Mesendoderm (in vitro differentiated cells): Measurements from ENCODE around the gene HAND1.

Experiments
- DNase-seq: peaks from one replicate; pipeline ENCODE4 v3.0.0; 2013
- H2AK5ac ChIP-seq: 2 replicates; pipeline ENCODE4 v1.6.1; 2013; ENCODE audit warnings: low read length, inconsistent platforms
- H2BK120ac ChIP-seq: 2 replicates; pipeline ENCODE4 v1.6.1; 2013; ENCODE audit warnings: low read depth, mild to moderate bottlenecking, low read length, moderate library complexity, mixed read lengths
- H2BK15ac ChIP-seq: replicated peaks from 2 replicates; pipeline ENCODE4 v1.6.1; 2013; ENCODE audit warnings: low read depth, mild to moderate bottlenecking, moderate library complexity
- H2BK5ac ChIP-seq: 2 replicates; pipeline ENCODE4 v1.6.1; 2013; ENCODE audit warnings: low read length, inconsistent platforms
- H3K18ac ChIP-seq: 2 replicates; pipeline ENCODE4 v1.6.1; 2013; ENCODE audit warnings: mild to moderate bottlenecking, low read length, mixed read lengths
- H3K23ac ChIP-seq: one replicate; pipeline ENCODE4 v1.6.1; 2013; ENCODE audit warnings: low read length
- H3K27ac ChIP-seq: 2 replicates; pipeline ENCODE4 v1.5.1; 2013; ENCODE audit warnings: low read depth, mild to moderate bottlenecking, inconsistent platforms, low read length, moderate library complexity
- H3K27me3 ChIP-seq: 2 replicates; pipeline ENCODE4 v1.6.1; 2013; ENCODE audit warnings: low read length, control low read depth, mild to moderate bottlenecking, inconsistent platforms; ENCODE audit not compliant: insufficient read depth, poor library complexity
- H3K36me3 ChIP-seq: 2 replicates; pipeline ENCODE4 v1.6.1; 2013; ENCODE audit warnings: low read length, inconsistent platforms; ENCODE audit not compliant: control insufficient read depth, insufficient read depth
- H3K4ac ChIP-seq: one replicate; pipeline ENCODE4 v1.6.1; 2013; ENCODE audit warnings: low read depth, mild to moderate bottlenecking, low read length, moderate library complexity
- H3K4me1 ChIP-seq: 2 replicates; pipeline ENCODE4 v1.6.1; 2013; ENCODE audit warnings: low read depth, low read length, inconsistent platforms; ENCODE audit not compliant: control insufficient read depth
- H3K4me2 ChIP-seq: 2 replicates; pipeline ENCODE4 v1.6.1; 2013; ENCODE audit warnings: low read length
- H3K4me3 ChIP-seq: 2 replicates; pipeline ENCODE4 v1.5.1; 2013; ENCODE audit warnings: mild to moderate bottlenecking, low read length
- H3K56ac ChIP-seq: one replicate; pipeline ENCODE4 v1.6.1; 2013; ENCODE audit warnings: low read length
- H3K79me1 ChIP-seq: 2 replicates; pipeline ENCODE4 v1.6.1; 2013; ENCODE audit warnings: low read length, inconsistent platforms
- H3K79me2 ChIP-seq: 2 replicates; pipeline ENCODE4 v1.6.1; 2013; ENCODE audit warnings: mild to moderate bottlenecking, low read length; ENCODE audit not compliant: control insufficient read depth, insufficient read depth
- H3K9ac ChIP-seq: 2 replicates; pipeline ENCODE4 v1.6.1; 2013; ENCODE audit warnings: low read length, inconsistent platforms
- H4K5ac ChIP-seq: one replicate; pipeline ENCODE4 v1.6.1; 2013; ENCODE audit warnings: low read length
- H4K8ac ChIP-seq: one replicate; pipeline ENCODE4 v1.6.1; 2013; ENCODE audit warnings: low read depth, mild to moderate bottlenecking, control low read depth, low read length, moderate library complexity
- WGBS: extraction: QIAGEN DNeasy Blood & Tissue Kit; methylation state at CpG from one replicate; pipeline ENCODE4 v1.1.7; 2013; ENCODE audit warnings: low lambda C conversion rate, missing lambda C conversion rate; ENCODE audit not compliant: insufficient coverage; ENCODE audit errors: extremely low coverage; 5-methylcytosine and 5-hydroxymethylcytosine counted together

HAND1 gene

DNA sequence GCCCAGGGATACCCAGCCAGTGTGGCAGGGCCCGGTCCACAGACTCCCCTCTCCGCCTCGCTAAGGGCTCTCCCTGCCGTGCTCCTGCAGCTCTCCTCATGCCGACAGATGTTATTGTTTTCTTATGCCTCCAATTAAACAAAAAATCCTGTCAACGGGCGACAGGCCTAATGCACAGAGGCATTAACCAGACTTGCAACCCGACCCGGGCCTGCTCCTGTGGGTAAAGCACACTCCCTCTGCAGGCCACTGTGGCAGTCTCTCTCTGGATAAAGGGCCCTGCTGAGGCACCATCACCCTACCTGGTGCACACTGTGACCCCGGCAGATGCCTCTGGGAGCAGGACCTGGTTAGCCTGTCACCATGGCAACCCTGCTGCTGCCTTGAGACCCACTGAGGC lies 27.5 kb upstream of the HAND1 start:
- WGBS = no CpG with 5 or more reads among the region's 10 CpGs

DNA sequence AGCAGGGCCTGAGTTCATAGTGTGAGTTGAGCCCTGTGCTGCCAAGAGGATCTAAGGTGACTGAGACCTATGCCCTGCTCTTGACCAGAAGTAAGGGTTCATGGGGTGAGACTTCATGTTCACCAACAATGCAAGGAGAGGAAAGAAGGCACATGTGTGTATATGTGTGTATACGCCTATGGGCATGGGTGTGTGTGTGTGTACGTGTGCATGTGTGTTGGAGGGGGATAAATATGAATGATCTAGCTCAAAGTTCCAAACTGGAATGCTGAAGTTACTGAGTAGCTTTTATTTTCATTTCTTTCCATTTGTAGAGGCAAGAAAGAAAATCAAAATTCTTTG lies 25.6 kb upstream of the HAND1 start:
- no CpG with 5 or more reads among the region's 2 CpGs for WGBS
- Histone ChIP-seq H3K4me1 (peaks cover 12% of the 10 kb centered on the region), H3K27me3 (no peaks in the 10 kb centered on the region), H2BK15ac (no peak overlapping the region), H3K18ac (no peak overlapping the region), H3K4me3 (no peak overlapping the region), H2AK5ac (no peak overlapping the region), H4K8ac (no peak overlapping the region), H2BK120ac (no peak overlapping the region), H3K79me2 (no peaks in the 10 kb centered on the region), H2BK5ac (no peak overlapping the region), H3K23ac (no peak overlapping the region), H3K9ac (no peak overlapping the region), H3K79me1 (no peaks in the 10 kb centered on the region), H4K5ac (no peak overlapping the region), H3K27ac (no peak overlapping the region), H3K56ac (no peak overlapping the region), H3K4ac (no peak overlapping the region), H3K36me3 (no peaks in the 10 kb centered on the region), H3K4me2 (no peak overlapping the region)
- no peak for DNase-seq

More for the DNA sequence above, 27.5 kb upstream of the HAND1 start:
- Histone ChIP-seq H3K9ac (no peak overlapping the region), H3K27me3 (no peaks in the 10 kb centered on the region), H3K4me2 (no peak overlapping the region), H3K4me1 (no peaks in the 10 kb centered on the region), H4K5ac (no peak overlapping the region), H3K36me3 (no peaks in the 10 kb centered on the region), H2AK5ac (no peak overlapping the region), H2BK120ac (no peak overlapping the region), H3K18ac (no peak overlapping the region), H3K4me3 (no peak overlapping the region), H3K27ac (no peak overlapping the region), H3K56ac (no peak overlapping the region), H3K23ac (no peak overlapping the region), H2BK15ac (no peak overlapping the region), H3K4ac (no peak overlapping the region), H4K8ac (no peak overlapping the region), H2BK5ac (no peak overlapping the region), H3K79me1 (no peaks in the 10 kb centered on the region), H3K79me2 (no peaks in the 10 kb centered on the region)
- DNase-seq = peak; percentile 48

DNA sequence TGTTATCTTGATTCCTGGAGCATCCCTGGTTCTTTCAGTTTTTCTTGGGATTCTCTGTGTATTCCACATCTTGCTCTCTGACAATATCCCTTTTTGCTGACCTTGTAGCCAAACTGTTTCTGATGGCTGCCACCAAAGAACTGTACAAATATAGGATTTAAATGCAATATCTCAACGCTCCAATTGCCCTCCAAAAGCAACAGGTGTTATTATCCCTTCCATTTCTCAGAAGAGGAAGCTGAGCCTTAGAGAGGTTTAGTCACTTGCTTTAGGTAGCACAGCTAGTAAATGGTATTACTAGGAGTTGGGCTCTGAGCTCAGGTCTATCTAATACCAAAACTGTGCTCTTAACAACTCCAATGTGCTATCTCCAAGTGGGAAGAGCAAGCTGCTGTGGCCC lies 24.2 kb upstream of the HAND1 start:
- no peak overlapping the region for H3K23ac ChIP-seq
- no peak overlapping the region for H2AK5ac ChIP-seq
- no peak overlapping the region for H3K18ac ChIP-seq
- no peak overlapping the region for H2BK120ac ChIP-seq
- H3K4ac ChIP-seq = no peak overlapping the region
- peaks cover 12% of the 10 kb centered on the region for H3K4me1 ChIP-seq
- no peak overlapping the region for H3K56ac ChIP-seq
- no peak for DNase-seq
- H3K9ac ChIP-seq = no peak overlapping the region
- H2BK5ac ChIP-seq = no peak overlapping the region
- no peak overlapping the region for H3K4me3 ChIP-seq
- no peaks in the 10 kb centered on the region for H3K27me3 ChIP-seq
- H4K5ac ChIP-seq = no peak overlapping the region
- no CpG with 5 or more reads among the region's 1 CpG for WGBS
- H2BK15ac ChIP-seq = no peak overlapping the region
- H3K79me2 ChIP-seq = no peaks in the 10 kb centered on the region
- no peak overlapping the region for H4K8ac ChIP-seq
- H3K79me1 ChIP-seq = no peaks in the 10 kb centered on the region
- H3K4me2 ChIP-seq = no peak overlapping the region
- H3K36me3 ChIP-seq = no peaks in the 10 kb centered on the region
- H3K27ac ChIP-seq = no peak overlapping the region

DNA sequence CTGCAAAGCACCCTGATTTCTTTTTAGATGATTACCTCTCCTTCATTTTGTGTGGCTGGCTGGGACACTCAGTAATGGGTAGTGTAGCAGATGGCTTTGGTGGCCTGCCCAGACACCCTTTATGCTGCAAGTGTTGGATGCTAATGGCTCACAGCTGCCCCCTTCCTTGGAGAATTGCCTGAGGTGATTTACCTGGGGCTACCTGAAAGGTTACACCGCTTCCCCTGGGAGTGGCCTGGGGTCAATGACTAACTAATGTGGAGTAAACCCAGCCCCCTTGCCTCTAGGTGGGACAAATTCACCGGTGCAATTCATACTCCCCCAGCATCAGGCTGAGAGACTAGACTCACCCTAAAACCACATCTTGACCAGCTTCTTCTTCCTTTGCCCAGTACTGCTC lies 23.5 kb upstream of the HAND1 start:
- Histone ChIP-seq H3K27me3 (no peaks in the 10 kb centered on the region), H2BK5ac (no peak overlapping the region), H3K9ac (no peak overlapping the region), H2AK5ac (peak overlapping the region; percentile 9), H3K79me2 (no peaks in the 10 kb centered on the region), H3K36me3 (no peaks in the 10 kb centered on the region), H3K27ac (no peak overlapping the region), H2BK15ac (no peak overlapping the region), H3K4me1 (peaks cover 12% of the 10 kb centered on the region), H2BK120ac (no peak overlapping the region), H4K8ac (no peak overlapping the region), H4K5ac (no peak overlapping the region), H3K4me3 (no peak overlapping the region), H3K23ac (no peak overlapping the region), H3K4me2 (no peak overlapping the region), H3K79me1 (no peaks in the 10 kb centered on the region), H3K4ac (no peak overlapping the region), H3K18ac (no peak overlapping the region), H3K56ac (no peak overlapping the region)
- peak; percentile 34 for DNase-seq
- WGBS = no CpG with 5 or more reads among the region's 2 CpGs

GRCh38 chr5:154498994-154499393 lies 21.0 kb upstream of the HAND1 start:
- peak overlapping the region; percentile 48 for H3K23ac ChIP-seq
- H4K5ac ChIP-seq = no peak overlapping the region
- no peaks in the 10 kb centered on the region for H3K79me1 ChIP-seq
- H3K4me3 ChIP-seq = no peak overlapping the region
- peak overlapping the region; percentile 77 for H2AK5ac ChIP-seq
- no peak overlapping the region for H3K4ac ChIP-seq
- no CpG with 5 or more reads among the region's 2 CpGs for WGBS
- H2BK15ac ChIP-seq = no peak overlapping the region
- H3K4me2 ChIP-seq = no peak overlapping the region
- H3K27me3 ChIP-seq = no peaks in the 10 kb centered on the region
- H3K36me3 ChIP-seq = no peaks in the 10 kb centered on the region
- peak; percentile 28 for DNase-seq
- H3K56ac ChIP-seq = peak overlapping the region; percentile 59
- H2BK120ac ChIP-seq = no peak overlapping the region
- H3K27ac ChIP-seq = no peak overlapping the region
- H3K9ac ChIP-seq = no peak overlapping the region
- no peak overlapping the region for H3K18ac ChIP-seq
- peak overlapping the region; percentile 54 for H2BK5ac ChIP-seq
- no peak overlapping the region for H4K8ac ChIP-seq
- H3K79me2 ChIP-seq = no peaks in the 10 kb centered on the region
- H3K4me1 ChIP-seq = peaks cover 12% of the 10 kb centered on the region

DNA sequence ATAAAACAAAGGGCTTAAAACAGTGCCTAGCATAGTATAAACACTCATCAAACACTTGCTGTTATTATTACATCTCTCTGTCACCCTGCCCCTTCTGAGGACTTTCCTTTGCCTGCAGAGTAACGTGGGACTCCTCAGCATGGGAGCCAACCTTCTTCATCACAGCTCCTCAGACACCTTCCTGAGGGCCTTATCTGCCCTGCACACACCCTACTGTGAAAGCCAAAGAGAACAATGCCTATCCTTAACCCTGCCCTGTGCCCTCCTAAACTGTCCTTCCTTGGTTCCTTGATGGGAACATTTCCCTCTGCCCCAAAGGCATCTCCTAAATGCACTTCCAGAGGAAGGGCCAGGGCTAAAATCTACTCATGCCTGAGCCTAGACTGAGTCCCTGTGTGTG lies 20.6 kb upstream of the HAND1 start:
- DNase-seq = peak; percentile 64
- Histone ChIP-seq H3K4me3 (no peak overlapping the region), H3K79me2 (no peaks in the 10 kb centered on the region), H3K79me1 (no peaks in the 10 kb centered on the region), H2BK120ac (no peak overlapping the region), H2BK5ac (peak overlapping the region; percentile 54), H3K4ac (no peak overlapping the region), H4K8ac (no peak overlapping the region), H4K5ac (no peak overlapping the region), H3K4me2 (no peak overlapping the region), H3K27ac (no peak overlapping the region), H3K23ac (peak overlapping the region; percentile 48), H2BK15ac (no peak overlapping the region), H3K9ac (no peak overlapping the region), H3K27me3 (no peaks in the 10 kb centered on the region), H3K56ac (peak overlapping the region; percentile 59), H3K18ac (no peak overlapping the region), H3K4me1 (peaks cover 12% of the 10 kb centered on the region), H3K36me3 (no peaks in the 10 kb centered on the region), H2AK5ac (peak overlapping the region; percentile 77)
- WGBS = no CpG with 5 or more reads among the region's 1 CpG
